SK-N-SH treated with all-trans-retinoic acid at 6 μM for 48 hours (cell line): Measurements from ENCODE around the gene C10orf105.

Experiments
- ARNTL ChIP-seq: fragments of 450-650 bp; formaldehyde crosslinking; IDR thresholded peaks from 2 replicates; pipeline ENCODE4 v1.5.0; 2020; ENCODE audit warnings: low read depth, mild to moderate bottlenecking, moderate library complexity, borderline replicate concordance
- POU6F1 ChIP-seq: fragments of 250-450 bp; sonication (Bioruptor Pico); IDR thresholded peaks from 2 replicates; pipeline ENCODE4 v1.8.0; 2021; ENCODE audit warnings: low read depth, mild to moderate bottlenecking, moderate library complexity, borderline replicate concordance
- ZFP30 ChIP-seq: fragments of 450-650 bp; formaldehyde crosslinking; IDR thresholded peaks from 2 replicates; pipeline ENCODE4 v1.5.0; 2022; ENCODE audit warnings: mild to moderate bottlenecking, moderate library complexity

- TF ChIP-seq ZFP30 (CRISPR knock-in tag): no peak
- TF ChIP-seq POU6F1 (CRISPR knock-in tag): no peak
- no peak for TF ChIP-seq ARNTL (CRISPR knock-in tag)
Measured at GRCh38 chr10:71765176-71765904, 45.8 kb upstream of the C10orf105 start.
